NCI-H526 (cell line): Measurements from ENCODE around the gene S100A6.

ENCODE experiments used
- DNase-seq, 2 experiments: peaks; one replicate each; lab custom pipeline; 2025; lab: John Stamatoyannopoulos, UW

S100A6 gene

GRCh38 chr1:153545067-153546055 is 9.6 kb upstream of the S100A6 start, which contains the start of gene S100A4:
TSS of gene S100A4 (minus strand) at chr1:153545806. CDS start at chr1:153544794, 1,012 bp downstream.
- peak; percentile 98 to 99 for DNase-seq

GRCh38 chr1:153544453-153545066 is 8.8 kb upstream of the S100A6 start:
- DNase-seq: no peak

GRCh38 chr1:153543736-153544135 is 7.9 kb upstream of the S100A6 start:
- DNase-seq: no peak

- no peak for DNase-seq
Observed at GRCh38 chr1:153542956-153543711, 7.3 kb upstream of the S100A6 start.

- DNase-seq: no peak
Observed at GRCh38 chr1:153541641-153542590, 6.1 kb upstream of the S100A6 start.

- no peak for DNase-seq
Observed at GRCh38 chr1:153540394-153541361, 4.9 kb upstream of the S100A6 start, which contains the start of gene S100A5. TSS of gene S100A5 (minus strand) at chr1:153540934. CDS start at chr1:153540191, 743 bp downstream.

GRCh38 chr1:153539395-153540093 is 3.8 kb upstream of the S100A6 start:
- no peak for DNase-seq

- peak; percentile 66 to 81 for DNase-seq
Observed at GRCh38 chr1:153538315-153538821, 2.6 kb upstream of the S100A6 start.

- no peak for DNase-seq
Observed at GRCh38 chr1:153537376-153537730, 1.6 kb upstream of the S100A6 start.

- DNase-seq: no peak
Observed at GRCh38 chr1:153536671-153537375, 1.0 kb upstream of the S100A6 start.

- DNase-seq: peak; percentile 34 to 87
Observed at GRCh38 chr1:153536012-153536670, 350 bp upstream of the S100A6 start.

- no peak for DNase-seq
Observed at GRCh38 chr1:153534925-153535241, 908 bp downstream of the S100A6 start.

- DNase-seq: no peak
Observed at GRCh38 chr1:153534226-153534924, 1.4 kb downstream of the S100A6 start.

- DNase-seq: no peak
Observed at GRCh38 chr1:153533689-153534201, 2.0 kb downstream of the S100A6 start.

GRCh38 chr1:153532769-153533599 is 2.8 kb downstream of the S100A6 start:
- peak; percentile 83 to 96 for DNase-seq

- DNase-seq: no peak
Observed at GRCh38 chr1:153532181-153532580, 3.6 kb downstream of the S100A6 start.
